Ecto neural progenitor cell (in vitro differentiated cells): ENCODE data around the gene HS3ST3A1.
A peak's percentile ranks its signal among the peaks of the same experiment; 100 is the strongest.

ENCODE experiments used
- DNase-seq: peaks from one replicate; pipeline ENCODE4 v3.0.0-alpha.2; 2018; ENCODE audit warnings: low spot score

The HS3ST3A1 gene

DNA sequence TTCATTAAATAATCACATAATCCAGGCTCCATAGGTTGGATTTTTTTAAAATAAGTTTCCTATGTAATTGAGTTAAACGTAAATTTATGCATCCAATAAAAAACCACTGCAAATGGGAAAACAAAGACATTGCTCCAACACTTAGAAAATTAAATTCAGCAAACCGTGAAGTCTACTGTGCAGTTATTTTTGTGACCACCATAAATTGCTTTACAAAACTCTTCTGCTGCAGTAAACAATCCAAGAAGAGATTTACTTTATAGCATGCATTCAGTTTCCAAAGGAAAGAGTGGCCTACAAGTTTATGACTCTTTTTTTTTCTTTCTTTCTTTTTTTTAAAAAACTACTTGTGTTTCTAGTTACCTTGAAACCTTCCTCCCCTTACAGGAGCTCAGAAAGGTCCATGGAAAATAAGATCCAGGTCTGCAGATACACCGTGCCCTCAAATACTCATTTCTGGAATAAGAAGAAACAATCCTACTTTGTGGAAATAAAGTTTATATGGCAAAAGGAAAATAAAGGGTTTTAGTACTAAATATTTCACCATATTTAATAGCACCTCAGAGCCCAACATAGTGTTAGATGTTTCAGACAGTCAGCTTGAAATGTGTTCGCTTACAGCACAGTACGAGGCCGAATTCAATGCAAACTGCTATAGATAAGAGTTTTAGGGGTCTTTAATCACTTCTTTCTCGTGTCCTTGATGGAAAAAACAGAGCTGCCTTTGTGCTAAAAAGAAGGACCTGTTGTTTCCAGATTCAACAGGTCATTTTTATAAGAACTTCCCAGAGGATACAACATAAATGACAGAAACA lies 3.2 kb downstream of the HS3ST3A1 start:
- DNase-seq = no peak

DNA sequence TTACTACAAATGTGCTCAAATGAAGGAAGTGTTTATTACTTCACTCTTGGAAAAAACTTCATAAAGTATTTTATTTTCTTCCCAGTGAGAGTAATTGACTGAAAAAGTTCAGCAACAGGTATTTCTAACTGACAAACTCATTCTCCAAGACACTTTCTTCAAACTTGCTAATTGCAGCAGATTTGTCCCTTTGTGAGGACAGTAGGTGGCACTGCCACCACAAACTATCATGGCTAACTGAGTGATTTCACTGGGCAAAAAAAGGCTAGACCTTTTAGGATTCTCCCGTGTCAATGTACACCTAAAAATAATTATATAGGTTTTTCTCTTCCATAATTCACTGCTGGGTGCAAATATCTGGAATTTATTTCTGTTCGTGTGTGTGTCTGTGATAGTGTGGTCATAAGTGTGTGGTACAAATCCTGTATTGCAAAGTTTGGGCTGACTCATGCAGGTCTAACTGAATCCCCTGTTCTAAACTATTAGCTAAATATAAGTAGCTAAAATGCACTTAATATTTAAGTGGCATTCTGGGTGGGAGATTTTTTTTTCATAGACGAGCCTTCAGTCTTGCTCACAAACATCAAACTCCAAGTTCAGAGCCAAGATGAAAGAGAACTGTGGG lies 3.9 kb downstream of the HS3ST3A1 start:
- DNase-seq = no peak

DNA sequence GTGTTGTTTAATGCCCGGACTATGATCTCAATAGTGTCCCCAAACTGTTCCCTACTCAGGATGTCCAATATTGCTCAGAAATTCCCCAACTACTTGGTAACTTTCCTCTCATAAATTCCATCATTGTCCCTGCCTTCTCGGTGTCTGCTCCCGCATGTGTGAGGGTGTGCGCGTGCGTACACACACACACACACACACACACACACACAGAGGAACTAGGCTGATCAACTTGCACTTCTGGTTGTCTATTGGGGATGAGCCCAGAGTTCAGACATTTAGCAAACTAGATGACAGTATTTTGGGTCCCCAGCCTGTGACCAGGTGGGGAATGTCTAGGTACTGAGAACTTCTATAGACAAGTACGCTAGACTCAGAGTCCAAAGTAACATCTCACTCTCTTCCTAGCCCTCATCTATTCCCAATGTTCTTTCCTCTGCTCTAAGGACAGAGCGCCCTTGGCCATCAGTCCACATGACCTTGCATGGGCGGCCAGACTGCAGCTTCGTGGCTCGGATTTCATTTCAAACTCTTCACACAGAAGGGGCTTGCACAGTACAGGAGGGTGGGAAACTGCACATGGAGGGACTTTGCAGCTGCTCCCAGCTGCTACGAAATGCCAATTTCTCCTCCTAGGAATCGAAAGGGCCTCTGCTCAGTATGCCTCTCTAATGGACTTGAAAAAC lies 5.3 kb downstream of the HS3ST3A1 start:
- no peak for DNase-seq

DNA sequence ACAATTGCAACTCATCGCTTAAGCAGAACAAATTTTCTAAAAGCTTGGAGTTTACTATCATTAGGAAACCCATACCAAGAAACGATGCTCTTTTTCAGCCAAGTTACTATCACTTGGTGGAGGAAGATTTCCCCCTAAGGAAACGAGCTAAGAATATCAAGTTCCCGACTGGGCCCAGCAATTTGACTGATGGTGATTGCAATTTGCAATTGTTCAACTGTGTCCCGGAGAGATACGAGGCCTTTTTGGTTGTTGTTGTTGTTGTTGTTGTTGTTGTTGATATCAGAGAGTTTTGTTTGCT lies 6.2 kb downstream of the HS3ST3A1 start:
- DNase-seq = no peak

DNA sequence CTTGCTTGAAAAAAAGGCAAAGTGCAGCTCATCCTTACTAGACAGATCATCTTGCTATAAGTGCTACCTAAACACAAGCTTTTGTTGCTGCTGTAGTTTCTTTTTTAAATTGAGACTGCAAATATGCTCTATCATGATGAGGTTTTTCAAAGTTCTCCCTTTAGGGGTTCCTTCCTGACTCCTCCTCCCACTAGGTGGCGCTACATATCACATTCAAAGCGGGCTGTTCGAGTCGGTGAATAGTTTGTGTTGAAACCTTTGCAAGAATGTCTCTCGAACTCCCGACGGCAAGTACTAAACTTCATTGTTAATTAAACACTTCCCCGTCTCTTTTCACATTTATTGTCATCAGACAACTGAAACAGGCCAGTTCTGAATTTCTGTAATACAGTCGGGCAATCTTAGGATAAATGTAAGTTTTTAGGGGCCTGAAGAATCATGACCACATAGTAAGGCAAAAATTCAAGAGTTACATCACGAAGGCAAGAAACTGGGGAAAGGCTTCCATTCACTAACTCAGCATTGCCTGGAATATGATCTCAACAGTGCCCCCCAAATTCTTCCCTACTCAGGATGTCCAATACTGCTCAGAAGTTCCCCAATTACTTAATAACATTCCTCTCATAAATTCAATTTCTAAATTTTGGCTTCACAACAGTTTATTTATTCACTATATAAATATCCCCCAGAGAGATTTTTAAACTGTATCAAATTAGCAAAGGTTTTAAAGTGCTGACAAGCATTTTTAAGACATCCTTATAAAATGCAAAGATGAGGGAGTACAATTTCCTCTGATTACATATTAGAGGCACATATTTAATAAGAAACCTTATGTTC lies 6.7 kb downstream of the HS3ST3A1 start:
- DNase-seq = peak; percentile 88

DNA sequence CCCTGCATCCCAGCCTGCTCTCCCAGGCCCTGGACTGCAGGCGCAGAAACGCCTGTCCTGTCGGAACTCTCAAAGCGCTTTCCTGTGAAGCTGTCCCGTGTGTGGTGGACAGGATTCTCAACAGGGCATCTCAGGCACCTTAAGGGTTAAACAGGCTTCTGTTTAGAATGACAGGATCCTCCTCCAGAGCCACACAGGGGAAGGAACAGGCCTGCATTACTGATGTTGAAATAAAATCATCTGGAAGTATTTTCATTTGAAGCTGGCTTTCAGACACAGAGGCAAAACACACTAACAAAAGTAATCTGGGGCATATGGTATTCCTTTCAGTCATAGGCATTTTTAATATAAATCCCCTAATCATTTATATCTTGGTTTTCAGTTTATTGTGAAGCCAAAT lies 7.4 kb downstream of the HS3ST3A1 start:
- DNase-seq = no peak

DNA sequence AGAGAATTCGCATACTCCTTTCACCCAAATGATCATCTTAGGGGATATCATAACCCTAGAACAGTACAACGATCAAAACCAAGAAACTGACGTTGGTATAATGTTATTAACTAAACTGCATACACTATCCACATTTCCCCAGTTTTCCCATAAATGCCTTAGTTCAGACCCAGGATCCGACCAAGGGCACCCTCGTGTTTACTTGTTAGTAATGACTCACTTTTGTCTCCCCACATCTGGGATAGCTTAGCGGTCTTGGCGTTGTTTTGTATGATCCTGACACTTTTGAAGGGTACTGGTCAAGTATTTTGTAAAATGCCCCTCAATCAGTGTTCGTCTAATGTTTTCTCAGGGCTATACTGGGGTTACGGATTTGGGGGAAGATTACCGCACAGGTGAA lies 8.0 kb downstream of the HS3ST3A1 start:
- DNase-seq = no peak

DNA sequence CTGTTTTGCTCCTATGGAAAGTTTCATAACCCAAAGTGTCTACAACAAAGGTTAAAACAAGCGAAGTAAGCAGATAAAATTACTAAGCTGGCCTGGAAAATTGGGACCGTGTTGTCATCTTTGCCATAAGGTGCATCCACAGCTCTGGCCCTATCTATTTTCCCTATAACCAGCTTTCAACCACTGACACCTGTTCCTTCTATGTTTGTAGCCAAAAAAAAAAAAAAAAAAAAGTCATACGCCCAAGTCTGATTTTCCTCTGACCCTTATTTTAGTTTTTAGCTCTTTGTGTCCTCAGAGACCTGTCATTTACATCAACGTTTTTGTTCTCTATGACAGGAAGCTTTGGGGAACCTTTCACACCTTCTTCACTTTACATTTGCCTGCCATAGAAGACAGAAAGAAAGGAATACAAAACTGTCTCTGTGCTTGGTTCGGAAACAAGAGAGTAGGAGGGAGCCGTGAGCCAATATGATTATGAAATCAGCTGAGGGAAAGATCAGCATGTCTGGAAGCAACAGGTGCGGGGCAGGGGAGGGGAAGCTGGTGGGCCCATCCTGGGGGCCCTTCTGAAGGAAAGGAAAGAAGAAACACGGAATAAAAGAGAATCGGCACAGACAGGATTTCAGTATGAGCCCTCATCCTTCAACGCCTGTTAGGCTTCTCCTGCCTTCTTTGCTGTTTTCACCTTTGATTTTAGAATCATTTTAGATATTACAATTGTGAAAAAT lies 8.5 kb downstream of the HS3ST3A1 start:
- DNase-seq = no peak

DNA sequence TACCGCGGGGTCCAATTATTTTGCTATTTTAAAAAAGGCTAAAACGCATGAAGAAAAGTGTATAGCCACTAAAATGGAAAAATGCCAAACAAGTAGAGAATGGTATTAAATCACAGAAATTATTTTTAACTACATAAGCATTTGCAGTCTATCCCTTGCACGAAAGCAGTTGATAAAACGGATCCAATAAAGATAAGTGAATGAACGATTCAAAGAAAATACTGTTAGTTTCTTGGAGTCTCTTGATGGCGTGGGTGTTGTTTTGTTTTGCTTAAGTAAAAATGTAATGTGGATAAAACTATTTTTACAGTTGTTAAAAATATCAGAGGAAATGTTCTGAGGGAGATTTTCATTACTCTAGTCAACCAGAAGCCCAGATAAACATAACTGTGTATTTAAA lies 9.3 kb downstream of the HS3ST3A1 start:
- no peak for DNase-seq

DNA sequence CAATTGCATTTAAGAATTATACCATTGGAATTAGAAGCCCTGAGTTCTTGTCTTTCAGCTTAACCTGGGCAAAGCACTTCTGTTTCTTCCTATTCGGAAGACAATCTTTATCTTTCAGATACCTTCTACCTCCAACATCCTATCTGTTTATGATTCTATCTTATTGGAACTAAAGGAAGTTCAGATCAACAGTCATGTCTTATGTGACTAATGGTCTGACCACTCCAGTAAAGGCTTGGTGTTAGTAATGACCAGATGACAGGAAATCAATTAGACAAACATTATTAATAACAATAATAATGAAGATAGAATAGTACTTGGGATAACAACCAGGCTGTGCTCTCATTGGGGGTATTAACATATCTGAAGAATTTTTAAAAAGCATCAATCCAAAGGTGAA lies 11.3 kb downstream of the HS3ST3A1 start:
- DNase-seq = no peak

DNA sequence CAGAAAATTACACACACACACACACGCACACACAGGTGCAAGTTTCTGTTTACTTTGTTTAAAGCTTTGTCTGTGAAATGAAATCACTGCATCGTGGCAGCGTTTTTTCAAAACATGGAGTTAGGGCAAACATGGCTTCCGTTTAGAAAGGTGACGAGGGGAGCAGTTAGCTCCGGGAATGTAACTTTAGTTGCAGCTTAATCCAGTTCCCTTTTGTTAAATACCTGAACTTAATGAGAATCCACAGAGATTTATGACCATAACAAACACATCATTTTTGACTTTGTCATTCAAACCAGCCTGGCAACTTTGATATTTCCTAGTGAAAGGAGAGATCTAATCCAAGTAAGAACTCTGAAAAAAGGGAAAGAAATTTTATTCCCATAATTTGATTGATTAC lies 12.1 kb downstream of the HS3ST3A1 start:
- no peak for DNase-seq

DNA sequence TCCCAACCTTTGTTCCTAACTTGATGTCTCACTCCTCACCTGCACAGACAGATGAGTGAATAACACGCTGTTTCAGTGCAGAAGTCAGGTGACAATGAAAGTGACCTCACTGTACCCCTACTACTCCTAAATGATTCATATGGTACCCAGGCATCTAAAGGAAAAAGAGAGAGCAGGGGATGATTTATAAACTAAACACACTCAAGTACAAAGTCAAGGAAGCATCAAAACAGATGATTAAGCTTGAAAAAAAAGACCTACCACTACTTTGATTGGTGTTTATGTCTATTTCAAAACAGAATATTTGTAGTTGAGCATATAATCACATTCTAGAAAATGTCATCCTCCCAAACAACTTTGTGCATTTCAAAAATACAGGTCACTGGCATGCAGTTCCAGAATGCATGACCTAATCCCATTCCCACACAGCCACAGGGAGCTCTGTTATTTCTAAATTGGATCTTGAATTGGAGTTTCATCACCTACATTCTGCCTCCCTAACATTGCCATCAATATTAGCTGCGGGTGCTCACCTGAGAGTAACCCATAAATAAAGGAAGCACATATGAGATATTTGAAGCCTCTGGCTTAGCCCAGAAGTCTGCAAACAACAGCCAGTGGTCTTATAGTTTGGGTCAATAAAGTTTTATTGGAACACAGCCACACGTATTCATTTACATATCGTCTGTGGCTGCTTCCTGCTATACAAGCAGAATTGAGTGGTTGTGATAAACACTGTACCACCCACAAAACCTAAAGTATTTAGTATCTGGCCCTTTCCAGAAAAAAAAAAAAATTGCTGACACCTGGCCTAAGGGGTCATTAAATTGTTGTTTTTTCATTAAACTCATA lies 14.0 kb downstream of the HS3ST3A1 start:
- no peak for DNase-seq

DNA sequence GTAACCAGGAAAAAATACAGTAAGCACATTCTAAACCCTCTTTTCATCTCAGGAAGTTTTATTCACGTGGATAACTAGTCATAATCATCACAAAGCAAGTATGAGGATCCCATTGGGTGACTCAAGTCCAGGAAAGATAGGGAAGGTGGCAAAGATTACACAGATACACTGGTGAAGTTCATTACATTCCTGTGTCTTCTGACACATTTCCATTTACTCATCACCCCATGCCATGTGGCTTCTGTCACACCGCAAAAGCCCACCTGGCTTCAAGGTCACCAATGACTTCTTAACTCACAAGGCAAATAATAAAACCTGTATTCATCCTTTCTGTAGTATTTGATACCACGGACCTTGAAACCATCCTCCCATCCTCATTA lies 17.0 kb downstream of the HS3ST3A1 start:
- DNase-seq = no peak

DNA sequence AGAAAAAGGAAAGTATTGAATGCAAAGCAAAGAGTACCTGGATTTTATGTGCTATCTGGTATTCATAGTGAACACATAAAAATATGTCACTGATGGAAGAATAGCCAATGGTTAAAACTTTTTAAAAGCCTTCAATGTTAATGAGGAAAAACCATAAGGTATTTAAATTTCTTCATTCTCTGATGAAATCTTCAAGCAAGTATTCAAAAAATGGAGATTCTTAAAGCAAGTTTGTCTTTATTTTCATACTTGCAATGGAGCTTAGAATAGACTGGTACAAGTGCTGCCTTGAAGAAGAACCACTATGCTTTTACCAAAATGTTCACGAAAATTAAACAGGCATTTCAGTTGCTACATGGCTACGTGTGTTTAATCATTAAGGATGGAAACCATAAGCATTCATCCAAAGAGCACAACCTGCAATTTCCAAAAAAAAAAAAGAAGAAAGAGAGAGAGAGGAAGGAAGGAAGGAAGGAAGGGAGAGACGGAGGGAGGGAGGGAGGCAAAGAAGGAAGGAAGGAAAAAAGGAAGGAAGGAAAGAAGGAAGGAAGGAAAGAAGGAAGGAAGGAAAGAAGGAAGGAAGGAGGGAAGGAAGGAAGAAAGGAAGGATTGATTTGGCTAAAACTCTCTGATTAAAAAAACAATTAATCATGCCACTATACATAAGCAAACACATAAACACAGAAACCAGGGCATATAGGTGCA lies 17.6 kb downstream of the HS3ST3A1 start:
- no peak for DNase-seq

DNA sequence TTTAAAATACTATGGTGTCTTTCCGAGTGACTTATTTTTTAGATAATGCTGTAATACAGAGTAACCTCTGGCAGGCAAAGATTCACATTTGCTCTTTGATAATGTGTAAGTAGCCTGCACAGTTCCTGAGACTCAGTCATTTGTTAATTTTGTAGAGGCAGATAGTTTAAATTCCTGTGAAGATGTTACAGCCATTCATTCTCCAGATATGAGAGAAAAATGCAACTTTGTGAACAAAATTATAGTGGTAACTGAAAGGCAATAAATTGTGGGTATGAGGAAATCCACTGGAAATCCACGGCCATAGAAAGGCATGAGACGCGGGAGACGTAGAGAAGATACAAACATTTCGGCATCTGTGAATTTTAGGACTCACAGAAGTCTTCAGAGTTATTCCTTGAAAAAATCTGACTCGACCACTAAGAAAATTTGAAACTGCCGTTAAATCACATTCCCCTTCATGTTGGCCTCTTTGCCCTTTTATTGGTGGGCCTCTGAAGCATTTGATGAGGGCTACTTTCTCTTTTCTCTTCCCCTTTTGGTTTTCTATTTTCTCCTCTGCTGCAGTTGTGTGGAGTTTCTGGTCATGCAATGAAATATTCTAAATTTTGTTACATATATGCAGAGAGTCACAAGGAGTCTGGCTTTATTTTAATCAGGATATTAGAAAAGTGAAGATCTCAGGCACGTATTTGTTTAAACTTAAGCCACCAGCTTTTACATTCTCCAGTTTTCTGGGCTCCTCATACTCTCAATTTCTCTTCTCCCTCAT lies 18.8 kb downstream of the HS3ST3A1 start:
- DNase-seq = no peak

DNA sequence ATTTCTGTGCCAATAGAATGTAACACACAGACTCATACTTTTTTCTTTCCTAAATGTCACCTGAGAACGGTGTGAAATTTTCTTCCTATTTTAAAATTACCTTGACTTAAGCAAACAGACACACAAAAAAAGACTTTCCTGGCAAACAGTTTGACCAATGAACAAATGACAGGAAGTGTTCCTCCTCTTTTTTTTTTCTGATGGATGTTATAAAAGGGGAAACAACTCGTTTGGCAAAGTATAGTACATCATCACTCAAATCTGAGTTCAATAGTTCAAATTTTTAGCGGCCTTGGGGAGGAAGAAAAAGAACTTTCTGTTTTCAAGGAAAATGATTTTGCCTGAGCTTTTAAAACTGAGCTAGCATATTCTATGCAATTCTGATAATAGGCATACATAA lies 19.8 kb downstream of the HS3ST3A1 start:
- no peak for DNase-seq

DNA sequence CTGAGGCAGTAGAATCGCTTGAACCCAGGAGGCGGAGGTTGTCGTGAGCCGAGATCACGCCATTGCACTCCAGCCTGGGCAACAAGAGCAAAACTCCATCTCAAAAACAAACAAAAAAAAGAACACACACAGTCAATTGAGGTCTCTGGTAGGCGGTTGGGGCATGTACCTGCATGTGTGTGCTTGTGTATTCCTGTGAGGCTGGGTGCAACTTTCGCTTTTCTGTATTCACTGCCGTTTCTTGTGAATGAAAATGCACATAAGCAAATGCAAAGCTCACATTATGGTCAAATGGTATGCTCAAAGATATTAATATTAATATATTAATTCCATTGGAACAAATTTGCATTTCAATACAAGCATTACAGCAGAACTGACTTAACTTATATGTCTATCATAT lies 20.9 kb downstream of the HS3ST3A1 start:
- no peak for DNase-seq

DNA sequence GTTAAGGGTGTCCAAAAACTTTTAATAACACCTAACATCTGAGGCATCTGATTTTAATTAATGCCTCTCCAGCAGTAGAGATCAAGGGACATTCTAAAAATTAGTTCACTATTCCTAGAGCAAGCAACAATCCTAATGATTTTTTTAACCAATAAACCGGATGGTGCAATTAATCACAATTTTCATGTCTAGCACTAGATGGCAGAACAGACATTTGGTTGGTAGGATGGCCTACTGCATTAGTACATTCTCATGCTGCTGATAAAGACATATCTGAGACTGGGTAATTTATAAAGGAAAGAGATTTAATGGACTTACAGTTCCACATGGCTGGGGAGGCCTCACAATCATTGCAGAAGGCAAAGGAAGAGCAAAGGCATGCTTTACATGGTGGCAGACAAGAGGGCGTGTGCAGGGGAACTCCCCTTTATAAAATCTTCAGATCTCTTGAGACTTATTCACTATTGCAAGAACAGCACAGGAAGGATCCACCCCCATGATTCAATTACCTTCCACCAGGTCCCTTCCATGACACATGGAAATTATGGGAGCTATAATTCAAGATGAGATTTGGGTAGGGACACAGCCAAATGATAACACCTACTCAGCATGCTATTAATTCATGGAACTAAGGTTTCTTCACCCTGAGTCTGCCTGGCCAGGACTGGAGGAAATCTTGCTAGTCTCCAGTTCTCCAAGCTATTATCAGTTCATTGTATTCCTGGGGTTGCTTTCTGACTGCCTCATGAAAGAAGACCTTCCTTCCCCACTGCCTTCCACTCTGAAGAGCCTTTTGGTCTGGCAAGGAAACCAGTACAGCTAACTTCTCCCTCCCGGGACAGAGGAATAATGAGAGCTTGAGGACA lies 24.8 kb downstream of the HS3ST3A1 start:
- no peak for DNase-seq
